Ectodermal cell (in vitro differentiated cells): ENCODE results near the gene BLVRB.
"Not testable (repeated sequence)": the region's sequence is repeated elsewhere in the genome, so short reads cannot be mapped to it uniquely, and the experiment has no call there.

Experiments used
- H3K27ac ChIP-seq: 2 replicates; pipeline ENCODE4 v1.7.0; 2013; ENCODE audit warnings: mild to moderate bottlenecking, low read depth, low read length; ENCODE audit not compliant: insufficient read depth, poor library complexity, severe bottlenecking
- H3K27me3 ChIP-seq: 2 replicates; pipeline ENCODE4 v1.7.0; 2013; ENCODE audit warnings: mild to moderate bottlenecking, low read length; ENCODE audit not compliant: insufficient read depth, control insufficient read depth, poor library complexity, severe bottlenecking
- H3K36me3 ChIP-seq: one replicate; pipeline ENCODE4 v1.7.0; 2013; ENCODE audit warnings: low read length; ENCODE audit not compliant: control insufficient read depth, insufficient read depth
- H3K4me1 ChIP-seq: one replicate; pipeline ENCODE4 v1.7.0; 2013; ENCODE audit warnings: low read length; ENCODE audit not compliant: control insufficient read depth, insufficient read depth
- H3K4me3 ChIP-seq: 2 replicates; pipeline ENCODE4 v1.7.0; 2013; ENCODE audit warnings: low read depth, low read length, control low read depth; ENCODE audit not compliant: insufficient read depth
- H3K9me3 ChIP-seq: 2 replicates; pipeline ENCODE4 v1.7.0; 2013; ENCODE audit warnings: mild to moderate bottlenecking, low read length, moderate library complexity; ENCODE audit not compliant: control insufficient read depth
- WGBS, 2 experiments: methylation state at CpG; one replicate each; pipeline ENCODE4 v1.1.7; 2013; ENCODE audit warnings: missing lambda C conversion rate in 2 of 2; 5-methylcytosine and 5-hydroxymethylcytosine counted together

Gene BLVRB

GRCh38 chr19:40506099-40506498 lies 40.6 kb upstream of the BLVRB start:
- no peaks in the 10 kb centered on the region for H3K36me3 ChIP-seq
- no peak overlapping the region for H3K4me3 ChIP-seq
- H3K4me1 ChIP-seq: no peaks in the 10 kb centered on the region
- no peaks in the 10 kb centered on the region for H3K9me3 ChIP-seq
- peaks cover 33% of the 10 kb centered on the region for H3K27me3 ChIP-seq
- H3K27ac ChIP-seq: no peak overlapping the region
- 76% methylated on average over 9 of the region's 9 CpGs for WGBS, 2 experiments

- 44 to 49% methylated on average over 1 of the region's 1 CpG for WGBS, 2 experiments
- no peaks in the 10 kb centered on the region for H3K4me1 ChIP-seq
- no peak overlapping the region for H3K4me3 ChIP-seq
- H3K9me3 ChIP-seq: no peaks in the 10 kb centered on the region
- peaks cover 15% of the 10 kb centered on the region for H3K27me3 ChIP-seq
- no peak overlapping the region for H3K27ac ChIP-seq
- no peaks in the 10 kb centered on the region for H3K36me3 ChIP-seq
These were observed 37.8 kb upstream of the BLVRB start for GRCh38 chr19:40503320-40503695.

GRCh38 chr19:40502647-40503319 lies 37.2 kb upstream of the BLVRB start:
- Histone ChIP-seq H3K36me3 (no peaks in the 10 kb centered on the region), H3K27ac (no peak overlapping the region), H3K27me3 (peaks cover 15% of the 10 kb centered on the region), H3K4me3 (no peak overlapping the region), H3K9me3 (no peaks in the 10 kb centered on the region), H3K4me1 (no peaks in the 10 kb centered on the region)
- 39 to 47% methylated on average over 6 of the region's 6 CpGs for whole genome bisulfite sequencing, 2 experiments

- Histone ChIP-seq H3K27me3 (peaks cover 15% of the 10 kb centered on the region), H3K27ac (no peak overlapping the region), H3K36me3 (no peaks in the 10 kb centered on the region), H3K4me1 (no peaks in the 10 kb centered on the region), H3K9me3 (no peaks in the 10 kb centered on the region), H3K4me3 (no peak overlapping the region)
- WGBS, 2 experiments: 88 to 90% methylated on average over 13 of the region's 13 CpGs
These were observed 36.5 kb upstream of the BLVRB start for GRCh38 chr19:40502081-40502480.

- peaks cover 15% of the 10 kb centered on the region for H3K27me3 ChIP-seq
These were observed 36.1 kb upstream of the BLVRB start for GRCh38 chr19:40501599-40501998.

GRCh38 chr19:40500678-40501530 lies 35.4 kb upstream of the BLVRB start:
- H3K27ac ChIP-seq, H3K36me3 ChIP-seq, H3K4me1 ChIP-seq, H3K27me3 ChIP-seq, H3K9me3 ChIP-seq, H3K4me3 ChIP-seq: not testable (repeated sequence)
- WGBS, 2 experiments: 84 to 85% methylated on average over 8 of the region's 8 CpGs

More at GRCh38 chr19:40501599-40501998, 36.1 kb upstream of the BLVRB start:
- no peak overlapping the region for H3K27ac ChIP-seq
- WGBS, 2 experiments: 90 to 92% methylated on average over 4 of the region's 4 CpGs
- H3K36me3 ChIP-seq: no peaks in the 10 kb centered on the region
- no peak overlapping the region for H3K4me3 ChIP-seq
- H3K4me1 ChIP-seq: no peaks in the 10 kb centered on the region
- no peaks in the 10 kb centered on the region for H3K9me3 ChIP-seq

GRCh38 chr19:40499320-40499719 lies 33.8 kb upstream of the BLVRB start:
- Histone ChIP-seq H3K27me3 (peaks cover 5% of the 10 kb centered on the region), H3K4me1 (no peaks in the 10 kb centered on the region), H3K36me3 (no peaks in the 10 kb centered on the region), H3K4me3 (no peak overlapping the region), H3K9me3 (no peaks in the 10 kb centered on the region), H3K27ac (no peak overlapping the region)
- 84 to 87% methylated on average over 5 of the region's 5 CpGs for WGBS, 2 experiments

GRCh38 chr19:40497214-40497613 lies 31.7 kb upstream of the BLVRB start:
- H3K4me1 ChIP-seq: no peaks in the 10 kb centered on the region
- H3K27me3 ChIP-seq: peaks cover 11% of the 10 kb centered on the region
- H3K27ac ChIP-seq: no peak overlapping the region
- H3K36me3 ChIP-seq: no peaks in the 10 kb centered on the region
- H3K4me3 ChIP-seq: no peak overlapping the region
- no peaks in the 10 kb centered on the region for H3K9me3 ChIP-seq
- WGBS, 2 experiments: 91 to 94% methylated on average over 12 of the region's 12 CpGs

- Histone ChIP-seq H3K36me3 (no peaks in the 10 kb centered on the region), H3K27ac (no peak overlapping the region), H3K9me3 (no peaks in the 10 kb centered on the region), H3K4me1 (no peaks in the 10 kb centered on the region), H3K27me3 (peaks cover 11% of the 10 kb centered on the region), H3K4me3 (no peak overlapping the region)
- whole genome bisulfite sequencing, 2 experiments: 72 to 75% methylated on average over 1 of the region's 1 CpG
These were observed 28.8 kb upstream of the BLVRB start for GRCh38 chr19:40494191-40494838.

GRCh38 chr19:40493778-40494177 lies 28.2 kb upstream of the BLVRB start:
- Histone ChIP-seq H3K36me3 (no peaks in the 10 kb centered on the region), H3K4me1 (no peaks in the 10 kb centered on the region), H3K27ac (no peak overlapping the region), H3K9me3 (no peaks in the 10 kb centered on the region), H3K27me3 (peaks cover 11% of the 10 kb centered on the region), H3K4me3 (no peak overlapping the region)
- 50 to 57% methylated on average over 4 of the region's 4 CpGs for WGBS, 2 experiments
